PFSK-1 (cell line): Measurements from ENCODE around the gene ARHGEF16.

Source experiments
- FOXP2 ChIP-seq: optimal IDR thresholded peaks from 2 replicates; pipeline ENCODE3; 2011; ENCODE audit warnings: borderline replicate concordance, control low read depth, inconsistent platforms; ENCODE audit not compliant: insufficient read depth; ENCODE audit errors: extremely low read length, extremely low read depth
- POLR2AphosphoS5 ChIP-seq: IDR thresholded peaks from 2 replicates; pipeline ENCODE4 v1.6.1; 2012; ENCODE audit warnings: low read depth, mild to moderate bottlenecking, control low read depth, low read length, moderate library complexity
- REST ChIP-seq, 2 experiments: IDR thresholded peaks; 2 replicates each; pipeline versions ENCODE4 v1.6.1 to v1.8.0; 2011 to 2012; ENCODE audit warnings: low read depth in 2 of 2, low read length in 2 of 2, control low read depth in 1 of 2, inconsistent platforms in 1 of 2, mild to moderate bottlenecking in 1 of 2, moderate library complexity in 1 of 2; ENCODE audit not compliant: insufficient read depth in 1 of 2
- SIN3A ChIP-seq: IDR thresholded peaks from 2 replicates; pipeline ENCODE4 v1.6.1; 2012; ENCODE audit warnings: mild to moderate bottlenecking, low read length, moderate library complexity, borderline replicate concordance; ENCODE audit not compliant: insufficient read depth
- TAF1 ChIP-seq: IDR thresholded peaks from 2 replicates; pipeline ENCODE4 v1.6.1; 2012; ENCODE audit warnings: low read length, control low read depth, borderline replicate concordance; ENCODE audit not compliant: insufficient read depth

ARHGEF16 gene

GRCh38 chr1:3520419-3521378 lies 66.2 kb downstream of the ARHGEF16 start:
- TF ChIP-seq REST (IDR thresholded peaks at IDR 0.05; ENCODE audit: insufficient read depth in 1 of 2, low read depth in 2 of 2, low read length in 2 of 2) (no peak), POLR2AphosphoS5 (no peak), SIN3A (no peak), FOXP2 (no peak), TAF1 (no peak)

GRCh38 chr1:3521426-3521825 lies 67.0 kb downstream of the ARHGEF16 start:
- TF ChIP-seq FOXP2 = no peak
- TF ChIP-seq TAF1 = no peak
- TF ChIP-seq SIN3A = no peak
- no peak for TF ChIP-seq REST (IDR thresholded peaks at IDR 0.05; ENCODE audit: insufficient read depth in 1 of 2, low read depth in 2 of 2, low read length in 2 of 2)
- TF ChIP-seq POLR2AphosphoS5 = no peak

GRCh38 chr1:3522112-3522511 lies 67.6 kb downstream of the ARHGEF16 start:
- TF ChIP-seq REST (IDR thresholded peaks at IDR 0.05; ENCODE audit: insufficient read depth in 1 of 2, low read depth in 2 of 2, low read length in 2 of 2) (no peak), FOXP2 (no peak), POLR2AphosphoS5 (no peak), TAF1 (no peak), SIN3A (no peak)

GRCh38 chr1:3522564-3523265 lies 68.2 kb downstream of the ARHGEF16 start:
- no peak for TF ChIP-seq FOXP2
- TF ChIP-seq POLR2AphosphoS5 = no peak
- no peak for TF ChIP-seq REST (IDR thresholded peaks at IDR 0.05; ENCODE audit: insufficient read depth in 1 of 2, low read depth in 2 of 2, low read length in 2 of 2)
- TF ChIP-seq TAF1 = no peak
- TF ChIP-seq SIN3A = no peak
